ENCODE measurements around the gene CD96. TPM values are rescaled to one million over a fixed set of nuclear protein-coding genes. Genes with fewer than 3 reads are reported as not detected.

The CD96 gene
- total and polyA plus RNA-seq, 2 experiments from 2014 or later, result 0.91 TPM; not detected in 1

DNA sequence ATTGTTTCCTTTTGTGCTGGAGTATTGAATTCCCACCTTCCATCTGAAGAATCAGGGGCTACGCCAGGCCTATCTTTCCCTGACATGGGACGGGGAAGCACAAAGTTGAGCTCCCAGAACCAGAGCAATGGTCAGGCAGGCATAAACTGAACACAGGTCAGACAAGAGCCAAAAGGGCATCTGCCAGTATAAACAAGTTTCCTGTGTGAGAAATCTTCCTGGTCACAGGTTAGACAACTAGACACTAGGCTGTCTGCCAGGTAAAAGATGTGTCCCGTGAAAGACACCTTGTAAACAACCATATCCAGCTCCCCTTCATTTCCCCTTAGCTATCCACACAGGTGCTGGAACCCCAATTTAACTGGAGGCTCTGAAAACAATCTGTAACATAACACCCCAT is 44.0 kb upstream of the CD96 start:
- Histone ChIP-seq H3K79me2 (replicated peaks; ENCODE audit: insufficient read depth) (no peaks in the 10 kb centered on the region), H3F3A (replicated peaks; ENCODE audit: low read depth) (no peaks in the 10 kb centered on the region), H3K36me3 (ENCODE audit: insufficient read depth) (no peaks in the 10 kb centered on the region), H3K4me3 (no peak overlapping the region), H3K27me3 (ENCODE audit: insufficient read depth) (no peaks in the 10 kb centered on the region), H4K20me1 (replicated peaks; ENCODE audit: insufficient read depth) (no peaks in the 10 kb centered on the region), H3K9me2 (ENCODE audit: insufficient read depth) (peaks cover 11% of the 10 kb centered on the region; the same call in 1 of the 2 replicates), H3K27ac (ENCODE audit: low read depth) (no peak overlapping the region), H3K4me1 (ENCODE audit: insufficient read depth) (no peaks in the 10 kb centered on the region), H2AFZ (peak overlapping the region; percentile 78; the same call in 1 of the 2 replicates), H3K4me2 (no peak overlapping the region)
- Mint-ChIP-seq H3K9me3 (no peaks in the 10 kb centered on the region; the same call in 2 of the 3 replicates), H3K4me1 (no peaks in the 10 kb centered on the region), H3K27ac (no peak overlapping the region), H3K27me3 (ENCODE audit: insufficient read depth, low read depth, poor library complexity) (peaks cover 3% of the 10 kb centered on the region), H3K36me3 (ENCODE audit: low read depth) (no peaks in the 10 kb centered on the region; the same call in 2 of the 3 replicates), H3K4me3 (no peak overlapping the region)
- DNase-seq (ENCODE audit: low spot score) (no peak), ATAC-seq (no peak)
- TF ChIP-seq EZH2phosphoT487 (IDR thresholded peaks at IDR 0.05; ENCODE audit: unreplicated experiment) (no peak), ZNF331 (CRISPR knock-in tag; IDR thresholded peaks at IDR 0.05; ENCODE audit: low read depth) (no peak), STAT1 (IDR thresholded peaks at IDR 0.05; ENCODE audit: unreplicated experiment) (no peak), ZNF114 (CRISPR knock-in tag; IDR thresholded peaks at IDR 0.05) (no peak), JUNB (IDR thresholded peaks at IDR 0.05; ENCODE audit: unreplicated experiment) (no peak), CREB1 (CRISPR knock-in tag; IDR thresholded peaks at IDR 0.05; ENCODE audit: low read depth) (no peak), NANOG (IDR thresholded peaks at IDR 0.05; ENCODE audit: borderline replicate concordance) (no peak), POLR2AphosphoS5 (IDR thresholded peaks at IDR 0.05; ENCODE audit: low read depth) (no peak), EZH2 (IDR thresholded peaks at IDR 0.05; ENCODE audit: low read depth, unreplicated experiment) (no peak)
- TF ChIP-seq, protein P1, sequence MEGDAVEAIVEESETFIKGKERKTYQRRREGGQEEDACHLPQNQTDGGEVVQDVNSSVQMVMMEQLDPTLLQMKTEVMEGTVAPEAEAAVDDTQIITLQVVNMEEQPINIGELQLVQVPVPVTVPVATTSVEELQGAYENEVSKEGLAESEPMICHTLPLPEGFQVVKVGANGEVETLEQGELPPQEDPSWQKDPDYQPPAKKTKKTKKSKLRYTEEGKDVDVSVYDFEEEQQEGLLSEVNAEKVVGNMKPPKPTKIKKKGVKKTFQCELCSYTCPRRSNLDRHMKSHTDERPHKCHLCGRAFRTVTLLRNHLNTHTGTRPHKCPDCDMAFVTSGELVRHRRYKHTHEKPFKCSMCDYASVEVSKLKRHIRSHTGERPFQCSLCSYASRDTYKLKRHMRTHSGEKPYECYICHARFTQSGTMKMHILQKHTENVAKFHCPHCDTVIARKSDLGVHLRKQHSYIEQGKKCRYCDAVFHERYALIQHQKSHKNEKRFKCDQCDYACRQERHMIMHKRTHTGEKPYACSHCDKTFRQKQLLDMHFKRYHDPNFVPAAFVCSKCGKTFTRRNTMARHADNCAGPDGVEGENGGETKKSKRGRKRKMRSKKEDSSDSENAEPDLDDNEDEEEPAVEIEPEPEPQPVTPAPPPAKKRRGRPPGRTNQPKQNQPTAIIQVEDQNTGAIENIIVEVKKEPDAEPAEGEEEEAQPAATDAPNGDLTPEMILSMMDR (conservative IDR thresholded peaks at IDR 0.05; ENCODE audit: low read depth in 2 of 2), result no peak
- TF ChIP-seq, protein P2, sequence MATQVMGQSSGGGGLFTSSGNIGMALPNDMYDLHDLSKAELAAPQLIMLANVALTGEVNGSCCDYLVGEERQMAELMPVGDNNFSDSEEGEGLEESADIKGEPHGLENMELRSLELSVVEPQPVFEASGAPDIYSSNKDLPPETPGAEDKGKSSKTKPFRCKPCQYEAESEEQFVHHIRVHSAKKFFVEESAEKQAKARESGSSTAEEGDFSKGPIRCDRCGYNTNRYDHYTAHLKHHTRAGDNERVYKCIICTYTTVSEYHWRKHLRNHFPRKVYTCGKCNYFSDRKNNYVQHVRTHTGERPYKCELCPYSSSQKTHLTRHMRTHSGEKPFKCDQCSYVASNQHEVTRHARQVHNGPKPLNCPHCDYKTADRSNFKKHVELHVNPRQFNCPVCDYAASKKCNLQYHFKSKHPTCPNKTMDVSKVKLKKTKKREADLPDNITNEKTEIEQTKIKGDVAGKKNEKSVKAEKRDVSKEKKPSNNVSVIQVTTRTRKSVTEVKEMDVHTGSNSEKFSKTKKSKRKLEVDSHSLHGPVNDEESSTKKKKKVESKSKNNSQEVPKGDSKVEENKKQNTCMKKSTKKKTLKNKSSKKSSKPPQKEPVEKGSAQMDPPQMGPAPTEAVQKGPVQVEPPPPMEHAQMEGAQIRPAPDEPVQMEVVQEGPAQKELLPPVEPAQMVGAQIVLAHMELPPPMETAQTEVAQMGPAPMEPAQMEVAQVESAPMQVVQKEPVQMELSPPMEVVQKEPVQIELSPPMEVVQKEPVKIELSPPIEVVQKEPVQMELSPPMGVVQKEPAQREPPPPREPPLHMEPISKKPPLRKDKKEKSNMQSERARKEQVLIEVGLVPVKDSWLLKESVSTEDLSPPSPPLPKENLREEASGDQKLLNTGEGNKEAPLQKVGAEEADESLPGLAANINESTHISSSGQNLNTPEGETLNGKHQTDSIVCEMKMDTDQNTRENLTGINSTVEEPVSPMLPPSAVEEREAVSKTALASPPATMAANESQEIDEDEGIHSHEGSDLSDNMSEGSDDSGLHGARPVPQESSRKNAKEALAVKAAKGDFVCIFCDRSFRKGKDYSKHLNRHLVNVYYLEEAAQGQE (IDR thresholded peaks at IDR 0.05; ENCODE audit: unreplicated experiment), result no peak
- TF ChIP-seq, protein P3, sequence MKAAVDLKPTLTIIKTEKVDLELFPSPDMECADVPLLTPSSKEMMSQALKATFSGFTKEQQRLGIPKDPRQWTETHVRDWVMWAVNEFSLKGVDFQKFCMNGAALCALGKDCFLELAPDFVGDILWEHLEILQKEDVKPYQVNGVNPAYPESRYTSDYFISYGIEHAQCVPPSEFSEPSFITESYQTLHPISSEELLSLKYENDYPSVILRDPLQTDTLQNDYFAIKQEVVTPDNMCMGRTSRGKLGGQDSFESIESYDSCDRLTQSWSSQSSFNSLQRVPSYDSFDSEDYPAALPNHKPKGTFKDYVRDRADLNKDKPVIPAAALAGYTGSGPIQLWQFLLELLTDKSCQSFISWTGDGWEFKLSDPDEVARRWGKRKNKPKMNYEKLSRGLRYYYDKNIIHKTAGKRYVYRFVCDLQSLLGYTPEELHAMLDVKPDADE (IDR thresholded peaks at IDR 0.05), result no peak
- TF ChIP-seq, protein P4, sequence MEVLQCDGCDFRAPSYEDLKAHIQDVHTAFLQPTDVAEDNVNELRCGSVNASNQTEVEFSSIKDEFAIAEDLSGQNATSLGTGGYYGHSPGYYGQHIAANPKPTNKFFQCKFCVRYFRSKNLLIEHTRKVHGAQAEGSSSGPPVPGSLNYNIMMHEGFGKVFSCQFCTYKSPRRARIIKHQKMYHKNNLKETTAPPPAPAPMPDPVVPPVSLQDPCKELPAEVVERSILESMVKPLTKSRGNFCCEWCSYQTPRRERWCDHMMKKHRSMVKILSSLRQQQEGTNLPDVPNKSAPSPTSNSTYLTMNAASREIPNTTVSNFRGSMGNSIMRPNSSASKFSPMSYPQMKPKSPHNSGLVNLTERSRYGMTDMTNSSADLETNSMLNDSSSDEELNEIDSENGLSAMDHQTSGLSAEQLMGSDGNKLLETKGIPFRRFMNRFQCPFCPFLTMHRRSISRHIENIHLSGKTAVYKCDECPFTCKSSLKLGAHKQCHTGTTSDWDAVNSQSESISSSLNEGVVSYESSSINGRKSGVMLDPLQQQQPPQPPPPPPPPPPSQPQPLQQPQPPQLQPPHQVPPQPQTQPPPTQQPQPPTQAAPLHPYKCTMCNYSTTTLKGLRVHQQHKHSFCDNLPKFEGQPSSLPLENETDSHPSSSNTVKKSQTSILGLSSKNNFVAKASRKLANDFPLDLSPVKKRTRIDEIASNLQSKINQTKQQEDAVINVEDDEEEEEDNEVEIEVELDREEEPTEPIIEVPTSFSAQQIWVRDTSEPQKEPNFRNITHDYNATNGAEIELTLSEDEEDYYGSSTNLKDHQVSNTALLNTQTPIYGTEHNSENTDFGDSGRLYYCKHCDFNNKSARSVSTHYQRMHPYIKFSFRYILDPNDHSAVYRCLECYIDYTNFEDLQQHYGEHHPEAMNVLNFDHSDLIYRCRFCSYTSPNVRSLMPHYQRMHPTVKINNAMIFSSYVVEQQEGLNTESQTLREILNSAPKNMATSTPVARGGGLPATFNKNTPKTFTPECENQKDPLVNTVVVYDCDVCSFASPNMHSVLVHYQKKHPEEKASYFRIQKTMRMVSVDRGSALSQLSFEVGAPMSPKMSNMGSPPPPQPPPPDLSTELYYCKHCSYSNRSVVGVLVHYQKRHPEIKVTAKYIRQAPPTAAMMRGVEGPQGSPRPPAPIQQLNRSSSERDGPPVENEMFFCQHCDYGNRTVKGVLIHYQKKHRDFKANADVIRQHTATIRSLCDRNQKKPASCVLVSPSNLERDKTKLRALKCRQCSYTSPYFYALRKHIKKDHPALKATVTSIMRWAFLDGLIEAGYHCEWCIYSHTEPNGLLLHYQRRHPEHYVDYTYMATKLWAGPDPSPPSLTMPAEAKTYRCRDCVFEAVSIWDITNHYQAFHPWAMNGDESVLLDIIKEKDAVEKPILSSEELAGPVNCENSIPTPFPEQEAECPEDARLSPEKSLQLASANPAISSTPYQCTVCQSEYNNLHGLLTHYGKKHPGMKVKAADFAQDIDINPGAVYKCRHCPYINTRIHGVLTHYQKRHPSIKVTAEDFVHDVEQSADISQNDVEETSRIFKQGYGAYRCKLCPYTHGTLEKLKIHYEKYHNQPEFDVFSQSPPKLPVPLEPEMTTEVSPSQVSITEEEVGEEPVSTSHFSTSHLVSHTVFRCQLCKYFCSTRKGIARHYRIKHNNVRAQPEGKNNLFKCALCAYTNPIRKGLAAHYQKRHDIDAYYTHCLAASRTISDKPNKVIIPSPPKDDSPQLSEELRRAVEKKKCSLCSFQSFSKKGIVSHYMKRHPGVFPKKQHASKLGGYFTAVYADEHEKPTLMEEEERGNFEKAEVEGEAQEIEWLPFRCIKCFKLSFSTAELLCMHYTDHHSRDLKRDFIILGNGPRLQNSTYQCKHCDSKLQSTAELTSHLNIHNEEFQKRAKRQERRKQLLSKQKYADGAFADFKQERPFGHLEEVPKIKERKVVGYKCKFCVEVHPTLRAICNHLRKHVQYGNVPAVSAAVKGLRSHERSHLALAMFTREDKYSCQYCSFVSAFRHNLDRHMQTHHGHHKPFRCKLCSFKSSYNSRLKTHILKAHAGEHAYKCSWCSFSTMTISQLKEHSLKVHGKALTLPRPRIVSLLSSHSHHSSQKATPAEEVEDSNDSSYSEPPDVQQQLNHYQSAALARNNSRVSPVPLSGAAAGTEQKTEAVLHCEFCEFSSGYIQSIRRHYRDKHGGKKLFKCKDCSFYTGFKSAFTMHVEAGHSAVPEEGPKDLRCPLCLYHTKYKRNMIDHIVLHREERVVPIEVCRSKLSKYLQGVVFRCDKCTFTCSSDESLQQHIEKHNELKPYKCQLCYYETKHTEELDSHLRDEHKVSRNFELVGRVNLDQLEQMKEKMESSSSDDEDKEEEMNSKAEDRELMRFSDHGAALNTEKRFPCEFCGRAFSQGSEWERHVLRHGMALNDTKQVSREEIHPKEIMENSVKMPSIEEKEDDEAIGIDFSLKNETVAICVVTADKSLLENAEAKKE (CRISPR knock-in tag; IDR thresholded peaks at IDR 0.05), result no peak

Data from GM23338 (cell line).